HG03460 (cell line): ENCODE results near the gene ODAD3.

Experiments used
- ATAC-seq: cut with Tn5 transposase; IDR thresholded peaks from one replicate; pipeline ENCODE4 v1.9.1; 2021; ENCODE audit not compliant: unreplicated experiment

ODAD3 gene

GRCh38 chr19:11378319-11379189 lies 56.4 kb downstream of the ODAD3 start:
- no peak for ATAC-seq

- no peak for ATAC-seq
Observed at GRCh38 chr19:11377756-11378155, 57.2 kb downstream of the ODAD3 start.

GRCh38 chr19:11377237-11377636 lies 57.7 kb downstream of the ODAD3 start:
- ATAC-seq: no peak

GRCh38 chr19:11375143-11375948 lies 59.6 kb downstream of the ODAD3 start:
- no peak for ATAC-seq

GRCh38 chr19:11374433-11375142 lies 60.3 kb downstream of the ODAD3 start, which contains the start of gene SWSAP1:
Gene SWSAP1 (plus strand): TSS chr19:11374666. CDS start chr19:11374681, 15 bp downstream.
- ATAC-seq: peak; percentile 76

GRCh38 chr19:11373885-11374432 lies 61.0 kb downstream of the ODAD3 start:
- no peak for ATAC-seq

GRCh38 chr19:11373166-11373884 lies 61.6 kb downstream of the ODAD3 start:
- ATAC-seq: no peak

GRCh38 chr19:11370744-11371143 lies 64.2 kb downstream of the ODAD3 start:
- no peak for ATAC-seq
